IgD-negative memory B cell (primary cell): Measurements from ENCODE around the gene CASP12. TPM values are rescaled to one million over a fixed set of nuclear protein-coding genes. Genes with fewer than 3 reads are reported as not detected.

Experiments
- H3K27ac Mint-ChIP-seq, 3 donors: one replicate each; pipeline ENCODE4 v1.8.0; 2020 to 2022; ENCODE audit warnings: mild to moderate bottlenecking in 3 of 3, mixed read lengths in 3 of 3, moderate library complexity in 1 of 3
- H3K27me3 Mint-ChIP-seq: one replicate; pipeline ENCODE4 v1.8.0; 2021; ENCODE audit warnings: mixed read lengths
- H3K36me3 Mint-ChIP-seq: one replicate; pipeline ENCODE4 v1.8.0; 2020; ENCODE audit warnings: mild to moderate bottlenecking, mixed read lengths
- H3K4me1 Mint-ChIP-seq, 3 donors: one replicate each; pipeline ENCODE4 v1.8.0; 2020 to 2022; ENCODE audit warnings: mixed read lengths in 3 of 3, mild to moderate bottlenecking in 1 of 3
- H3K4me3 Mint-ChIP-seq, 4 donors: one replicate each; pipeline ENCODE4 v1.8.0; 2020 to 2022; ENCODE audit warnings: mild to moderate bottlenecking in 4 of 4, mixed read lengths in 4 of 4, moderate library complexity in 3 of 4
- H3K9me3 Mint-ChIP-seq, 3 donors: one replicate each; pipeline ENCODE4 v1.8.0; 2020 to 2021; ENCODE audit warnings: mixed read lengths in 3 of 3, mild to moderate bottlenecking in 1 of 3
- polyA plus RNA-seq: library from polyadenylated mRNA; unstranded; fragments of 300-500 nt; fragmentation: Illumina TruSeq; gene quantifications from one replicate; pipeline ENCODE4 v1.2.3, GENCODE V29; 2021

The CASP12 gene
- polyA plus RNA-seq, 1 donor from 2014 or later = not detected

GRCh38 chr11:104908186-104908531 is 9.9 kb upstream of the CASP12 start:
- H3K36me3 Mint-ChIP-seq = no peaks in the 10 kb centered on the region
- H3K4me3 Mint-ChIP-seq = peak overlapping the region in 1 of 4 donors; percentile 85
- no peaks in the 10 kb centered on the region for H3K27me3 Mint-ChIP-seq
- no peak overlapping the region for H3K27ac Mint-ChIP-seq
- no peaks in the 10 kb centered on the region for H3K9me3 Mint-ChIP-seq
- H3K4me1 Mint-ChIP-seq = peaks cover 7 to 9% (median 7%) of the 10 kb centered on the region in 3 donors

GRCh38 chr11:104907521-104908185 is 9.4 kb upstream of the CASP12 start:
- no peaks in the 10 kb centered on the region for H3K27me3 Mint-ChIP-seq
- H3K4me3 Mint-ChIP-seq = peak overlapping the region in 1 of 4 donors; percentile 85
- H3K36me3 Mint-ChIP-seq = no peaks in the 10 kb centered on the region
- H3K4me1 Mint-ChIP-seq = peaks cover 7 to 9% (median 7%) of the 10 kb centered on the region in 3 donors
- no peaks in the 10 kb centered on the region for H3K9me3 Mint-ChIP-seq
- H3K27ac Mint-ChIP-seq = no peak overlapping the region

DNA sequence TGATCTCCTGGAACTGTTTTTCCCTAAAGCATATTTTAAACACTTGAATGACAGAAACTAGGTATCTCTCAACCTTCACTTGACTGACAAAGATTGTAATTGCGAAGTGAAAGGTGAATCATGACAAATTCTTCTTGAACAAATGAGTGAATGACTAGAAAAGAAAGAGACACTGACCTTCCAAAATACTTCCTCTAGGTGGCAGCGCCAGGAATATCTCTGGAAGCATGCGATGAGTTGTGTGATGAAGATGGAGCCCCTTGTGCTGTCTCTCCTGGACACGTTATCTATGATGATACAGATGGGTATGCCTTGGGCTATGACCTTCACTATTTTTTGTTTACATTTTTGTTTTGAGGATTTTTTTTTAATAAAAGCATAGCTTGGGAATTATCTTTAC is 7.0 kb upstream of the CASP12 start:
- Mint-ChIP-seq H3K4me1 (peaks cover 14 to 21% (median 18%) of the 10 kb centered on the region in 3 donors), H3K27ac (no peak overlapping the region), H3K9me3 (peaks cover 0 to 3% (median 0%) of the 10 kb centered on the region in 3 donors), H3K4me3 (no peak overlapping the region), H3K36me3 (no peaks in the 10 kb centered on the region), H3K27me3 (no peaks in the 10 kb centered on the region)

- Mint-ChIP-seq H3K27ac (no peak overlapping the region), H3K9me3 (peaks cover 0 to 3% (median 0%) of the 10 kb centered on the region in 3 donors), H3K36me3 (no peaks in the 10 kb centered on the region), H3K27me3 (no peaks in the 10 kb centered on the region), H3K4me3 (no peak overlapping the region), H3K4me1 (peaks cover 21 to 39% (median 28%) of the 10 kb centered on the region in 3 donors)
Observed at GRCh38 chr11:104899226-104899625, 966 bp upstream of the CASP12 start.

DNA sequence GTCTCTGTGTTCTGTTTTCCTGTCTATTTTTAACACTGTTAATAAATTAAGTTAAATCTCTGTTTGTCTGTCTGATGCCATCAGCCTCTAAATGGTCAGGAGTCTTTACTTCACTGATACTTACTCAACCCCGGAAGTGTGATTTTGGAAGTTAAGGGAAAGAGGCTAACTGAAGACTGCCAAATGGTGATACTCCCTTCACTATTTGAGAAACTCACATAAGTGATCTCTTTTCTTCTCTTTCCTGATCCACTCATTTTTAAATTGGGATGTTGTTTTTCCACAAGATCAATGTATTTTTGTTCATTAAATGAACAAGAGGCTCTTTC is 389 bp upstream of the CASP12 start:
- no peaks in the 10 kb centered on the region for H3K36me3 Mint-ChIP-seq
- H3K27me3 Mint-ChIP-seq = no peaks in the 10 kb centered on the region
- H3K27ac Mint-ChIP-seq = peak overlapping the region in 2 of 3 donors; percentile 63 to 86
- peak overlapping the region in 2 of 4 donors; percentile 51 to 88 for H3K4me3 Mint-ChIP-seq
- H3K9me3 Mint-ChIP-seq = peaks cover 0 to 3% (median 0%) of the 10 kb centered on the region in 3 donors
- H3K4me1 Mint-ChIP-seq = peaks cover 21 to 39% (median 29%) of the 10 kb centered on the region in 3 donors

DNA sequence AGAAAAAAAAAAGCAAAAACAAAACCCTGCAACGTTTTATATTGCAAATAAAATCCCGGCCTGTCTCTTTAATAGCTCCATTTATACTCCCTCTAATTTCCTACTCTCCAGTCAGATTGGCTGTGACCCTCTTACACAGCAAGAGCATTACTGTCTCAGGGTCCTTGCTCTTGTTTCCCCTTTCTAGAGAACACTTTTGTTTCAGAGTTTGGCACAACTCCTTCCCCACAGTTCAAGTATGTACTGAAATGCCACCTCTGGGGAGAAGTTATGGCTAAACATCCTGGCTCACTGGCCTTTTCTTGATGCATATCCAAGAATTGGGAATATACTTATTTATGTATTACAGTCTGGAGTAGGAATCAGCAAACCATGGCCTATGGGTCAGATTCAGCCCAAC is 2.6 kb downstream of the CASP12 start:
- Mint-ChIP-seq H3K4me1 (peaks cover 14 to 31% (median 22%) of the 10 kb centered on the region in 3 donors), H3K9me3 (no peaks in the 10 kb centered on the region), H3K36me3 (peaks cover 2% of the 10 kb centered on the region), H3K4me3 (no peak overlapping the region), H3K27ac (no peak overlapping the region), H3K27me3 (no peaks in the 10 kb centered on the region)

GRCh38 chr11:104893876-104894275 is 4.4 kb downstream of the CASP12 start:
- no peaks in the 10 kb centered on the region for H3K27me3 Mint-ChIP-seq
- peak overlapping the region in 1 of 3 donors; percentile 2 for H3K27ac Mint-ChIP-seq
- H3K9me3 Mint-ChIP-seq = no peaks in the 10 kb centered on the region
- no peak overlapping the region for H3K4me3 Mint-ChIP-seq
- peaks cover 14 to 26% (median 17%) of the 10 kb centered on the region in 3 donors for H3K4me1 Mint-ChIP-seq
- peaks cover 4% of the 10 kb centered on the region for H3K36me3 Mint-ChIP-seq

DNA sequence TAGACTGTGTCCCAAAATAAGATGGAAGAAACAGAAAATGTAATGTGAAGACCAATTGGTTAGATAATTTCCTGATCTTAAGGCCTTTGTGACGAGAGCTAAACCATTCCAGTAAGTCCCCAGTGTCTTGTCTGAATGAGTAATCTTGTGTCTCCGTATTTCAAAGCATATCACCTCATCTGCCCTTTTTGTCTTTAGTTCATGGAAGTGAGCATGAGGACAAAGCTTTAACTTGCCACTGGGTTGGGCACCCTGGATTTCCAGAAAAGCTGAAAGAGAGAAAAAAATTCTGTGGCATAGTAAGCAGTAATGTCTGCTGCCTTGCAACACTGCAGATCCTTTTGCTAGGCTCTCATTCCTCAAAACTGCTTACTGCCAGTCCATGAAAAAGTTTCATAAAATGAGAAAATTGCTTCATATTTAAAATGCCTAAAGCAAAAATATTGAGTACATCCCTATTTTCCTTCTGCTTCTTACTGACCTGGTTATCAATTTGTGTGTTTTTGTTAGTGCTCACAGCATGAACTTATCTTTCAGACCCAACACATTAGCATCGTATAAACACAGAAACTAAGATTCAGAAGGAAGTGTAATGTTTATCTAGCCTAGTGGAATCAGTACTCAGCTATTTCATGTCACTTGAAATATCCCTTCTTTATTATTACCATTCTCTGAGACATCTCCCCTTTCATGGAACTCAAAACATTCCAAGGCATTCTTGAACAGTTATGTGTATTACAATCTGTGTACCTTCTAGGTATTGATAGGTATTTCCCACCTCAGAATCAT is 5.3 kb downstream of the CASP12 start:
- H3K27me3 Mint-ChIP-seq = no peaks in the 10 kb centered on the region
- H3K36me3 Mint-ChIP-seq = peaks cover 4% of the 10 kb centered on the region
- peaks cover 6 to 20% (median 10%) of the 10 kb centered on the region in 3 donors for H3K4me1 Mint-ChIP-seq
- no peaks in the 10 kb centered on the region for H3K9me3 Mint-ChIP-seq
- H3K27ac Mint-ChIP-seq = no peak overlapping the region
- no peak overlapping the region for H3K4me3 Mint-ChIP-seq

DNA sequence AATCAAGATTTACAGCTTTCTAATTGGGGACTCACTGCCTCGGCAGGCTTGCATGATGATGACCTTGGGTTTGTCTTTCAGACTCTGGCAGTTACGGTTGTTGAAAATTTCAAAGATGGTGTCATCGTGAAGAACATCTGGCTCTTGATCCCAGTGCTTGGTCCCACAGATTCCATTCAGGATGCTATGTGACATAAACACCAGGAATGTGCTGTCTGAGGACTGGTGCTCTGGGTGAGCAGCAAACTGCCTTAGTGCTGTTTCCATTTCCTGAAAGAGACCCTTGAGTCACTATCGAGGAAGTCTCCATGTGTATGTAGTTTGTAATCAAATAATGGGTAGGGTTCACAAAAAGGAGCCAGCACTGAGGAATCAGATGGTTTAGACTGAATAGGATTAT is 7.1 kb downstream of the CASP12 start:
- no peaks in the 10 kb centered on the region for H3K9me3 Mint-ChIP-seq
- no peak overlapping the region for H3K27ac Mint-ChIP-seq
- peaks cover 1 to 12% (median 7%) of the 10 kb centered on the region in 3 donors for H3K4me1 Mint-ChIP-seq
- H3K36me3 Mint-ChIP-seq = peaks cover 7% of the 10 kb centered on the region
- H3K4me3 Mint-ChIP-seq = no peak overlapping the region
- no peaks in the 10 kb centered on the region for H3K27me3 Mint-ChIP-seq

DNA sequence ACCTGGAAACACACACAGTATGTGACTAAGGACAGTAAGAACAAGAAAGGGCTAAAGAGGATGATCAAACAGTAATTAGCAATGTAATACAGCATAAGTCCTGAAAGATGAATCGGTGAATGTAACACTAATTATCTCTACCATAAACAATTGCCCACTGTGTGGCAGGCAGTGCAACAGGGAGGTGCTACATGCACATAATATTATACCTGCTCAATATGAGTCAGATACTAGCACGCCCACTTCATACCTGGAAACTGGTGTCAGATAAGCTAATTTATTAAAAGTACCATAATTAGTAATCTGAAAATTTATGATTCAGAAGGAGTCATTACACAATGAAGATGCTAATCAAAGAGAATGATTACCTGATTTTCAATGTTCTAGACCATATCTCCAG is 14.9 kb downstream of the CASP12 start:
- H3K4me3 Mint-ChIP-seq = no peak overlapping the region
- H3K9me3 Mint-ChIP-seq = no peaks in the 10 kb centered on the region
- H3K4me1 Mint-ChIP-seq = peaks cover 20 to 30% (median 29%) of the 10 kb centered on the region in 3 donors
- no peak overlapping the region for H3K27ac Mint-ChIP-seq
- H3K36me3 Mint-ChIP-seq = peaks cover 3% of the 10 kb centered on the region
- H3K27me3 Mint-ChIP-seq = no peaks in the 10 kb centered on the region

DNA sequence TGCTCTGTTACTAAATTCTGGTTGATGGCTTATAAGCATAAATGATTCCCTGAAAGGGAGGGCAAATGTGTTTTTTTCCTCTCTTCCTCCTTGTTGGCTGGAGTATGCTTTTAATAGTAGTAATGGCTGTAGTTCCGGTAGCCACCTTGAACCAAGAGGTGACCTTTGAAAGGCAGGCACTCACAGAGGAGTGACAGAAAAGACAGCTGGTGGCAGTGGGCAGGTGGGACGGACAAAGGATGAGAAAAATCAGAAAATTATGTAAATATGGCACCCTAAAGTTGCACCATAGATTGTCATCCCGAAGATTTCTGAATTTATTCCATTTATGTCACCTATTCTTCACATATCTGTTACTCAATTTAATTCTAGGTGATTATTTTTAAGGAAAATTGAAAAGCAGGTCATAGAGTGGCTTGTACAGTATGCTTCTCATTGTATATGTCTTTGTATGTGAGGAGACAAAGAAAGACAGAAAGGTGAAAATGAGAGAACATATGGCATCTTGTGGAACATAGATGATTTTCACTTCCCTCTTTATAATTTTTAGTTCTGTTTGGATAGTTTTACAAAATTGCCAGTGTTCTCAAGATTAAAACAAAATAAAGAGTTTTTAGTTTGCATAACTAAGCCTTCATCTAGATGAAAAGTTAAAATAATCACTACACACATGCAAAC is 17.0 kb downstream of the CASP12 start:
- Mint-ChIP-seq H3K36me3 (no peaks in the 10 kb centered on the region), H3K9me3 (no peaks in the 10 kb centered on the region), H3K27ac (peak overlapping the region; percentile 28 to 84 (median 33)), H3K4me1 (peaks cover 37 to 49% (median 48%) of the 10 kb centered on the region in 3 donors), H3K27me3 (no peaks in the 10 kb centered on the region), H3K4me3 (peak overlapping the region; percentile 7 to 87 (median 37))

DNA sequence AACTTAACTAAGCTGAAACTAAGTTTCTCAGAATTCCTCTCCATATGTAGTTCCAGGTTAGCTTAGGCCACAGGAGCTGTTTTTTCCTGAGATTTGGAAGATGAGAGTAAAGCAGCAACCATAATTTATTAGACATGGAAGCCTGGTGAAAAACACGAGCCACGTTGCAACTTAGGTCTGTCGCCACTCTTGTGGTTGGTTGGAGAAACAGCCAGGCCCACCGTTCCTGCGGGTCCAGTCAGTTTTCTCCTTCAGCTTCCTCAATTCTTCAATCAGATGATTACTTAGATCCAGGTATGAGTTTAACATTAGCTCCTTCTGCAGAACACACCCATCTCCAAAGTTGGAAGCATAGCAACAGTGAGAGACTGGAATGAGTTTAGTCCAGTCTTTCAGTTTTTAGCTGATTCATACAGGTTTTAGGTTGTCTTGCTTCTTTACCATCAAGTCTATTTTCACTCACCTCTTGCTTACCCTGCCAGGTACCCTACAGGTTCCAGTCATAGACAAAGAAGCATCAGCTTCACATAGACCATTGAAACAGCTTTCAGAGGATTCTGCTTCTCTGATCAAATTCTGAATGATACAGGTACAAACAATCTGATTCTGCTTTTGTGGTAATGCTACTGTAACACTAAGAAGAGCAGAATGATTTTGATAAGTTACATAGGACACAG is 18.6 kb downstream of the CASP12 start:
- H3K9me3 Mint-ChIP-seq = no peaks in the 10 kb centered on the region
- no peak overlapping the region for H3K4me3 Mint-ChIP-seq
- peaks cover 41 to 57% (median 47%) of the 10 kb centered on the region in 3 donors for H3K4me1 Mint-ChIP-seq
- no peaks in the 10 kb centered on the region for H3K36me3 Mint-ChIP-seq
- no peak overlapping the region for H3K27ac Mint-ChIP-seq
- H3K27me3 Mint-ChIP-seq = no peaks in the 10 kb centered on the region

- H3K9me3 Mint-ChIP-seq = no peaks in the 10 kb centered on the region
- peaks cover 39 to 51% (median 43%) of the 10 kb centered on the region in 3 donors for H3K4me1 Mint-ChIP-seq
- no peaks in the 10 kb centered on the region for H3K36me3 Mint-ChIP-seq
- no peaks in the 10 kb centered on the region for H3K27me3 Mint-ChIP-seq
- peak overlapping the region; percentile 67 to 87 (median 78) for H3K4me3 Mint-ChIP-seq
- peak overlapping the region; percentile 30 to 92 (median 47) for H3K27ac Mint-ChIP-seq
Observed at GRCh38 chr11:104876861-104877431, 21.3 kb downstream of the CASP12 start.

DNA sequence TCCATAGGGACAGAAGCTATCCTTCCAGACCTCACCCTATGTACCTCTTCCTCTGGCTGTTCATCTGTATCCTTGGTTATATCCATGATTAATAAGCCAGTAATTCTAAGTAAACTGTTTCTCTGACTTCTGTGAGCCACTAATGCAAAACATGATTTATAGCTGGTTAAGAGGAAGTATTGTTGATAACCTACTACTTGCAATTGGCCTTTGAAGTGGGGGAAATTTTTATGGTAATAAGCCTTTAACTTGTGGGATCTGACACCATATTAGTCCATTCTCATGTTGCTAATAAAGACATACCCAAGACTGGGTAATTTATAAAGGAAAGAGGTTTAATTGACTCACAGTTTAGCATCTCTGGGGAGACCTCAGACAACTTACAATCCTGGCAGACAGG is 21.9 kb downstream of the CASP12 start:
- H3K4me3 Mint-ChIP-seq = peak overlapping the region; percentile 67 to 87 (median 78)

More for the DNA sequence above, 21.9 kb downstream of the CASP12 start:
- H3K27me3 Mint-ChIP-seq = no peaks in the 10 kb centered on the region
- no peaks in the 10 kb centered on the region for H3K9me3 Mint-ChIP-seq
- peak overlapping the region; percentile 30 to 92 (median 47) for H3K27ac Mint-ChIP-seq
- H3K36me3 Mint-ChIP-seq = no peaks in the 10 kb centered on the region
- peaks cover 37 to 48% (median 41%) of the 10 kb centered on the region in 3 donors for H3K4me1 Mint-ChIP-seq
